ENCODE measurements around the gene HP. TPM values are rescaled to one million over a fixed set of nuclear protein-coding genes. Genes with fewer than 3 reads are reported as not detected.

HP gene
- total RNA-seq, 1 donor from 2014 or later: 137 TPM

DNA sequence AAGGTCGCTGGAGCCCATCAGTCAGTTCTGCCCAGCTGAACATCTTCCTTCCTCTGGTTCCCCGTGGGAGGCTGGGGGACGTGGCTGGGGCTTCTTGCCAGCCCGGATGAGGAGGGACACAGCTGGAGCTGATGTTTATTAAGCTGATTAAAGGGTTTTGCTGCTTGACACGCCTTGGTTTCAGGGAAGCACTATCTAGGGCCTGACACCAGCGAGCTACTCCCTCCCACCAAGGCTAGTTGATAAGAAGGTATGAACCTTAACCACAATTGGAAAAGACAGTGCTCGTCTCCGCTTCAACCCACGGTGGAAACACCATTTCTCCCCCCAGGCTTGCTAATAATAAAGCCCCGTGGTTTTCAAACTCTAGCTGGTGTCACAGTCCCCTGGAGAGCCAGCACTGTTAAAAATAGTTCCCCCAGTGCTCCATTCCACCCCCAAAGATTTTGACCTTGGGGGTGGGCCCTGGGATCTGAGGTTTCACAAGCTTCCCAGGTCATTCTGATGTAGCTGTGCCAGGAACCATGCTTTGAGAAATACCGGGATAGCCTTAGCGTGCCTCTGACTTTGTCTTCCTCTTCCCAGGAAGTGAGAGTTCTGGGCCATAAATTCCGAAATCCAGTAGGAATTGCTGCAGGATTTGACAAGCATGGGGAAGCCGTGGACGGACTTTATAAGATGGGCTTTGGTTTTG, 40.3 kb upstream of the HP start:
- Histone ChIP-seq H3K4me1 (no peaks in the 10 kb centered on the region), H3K36me3 (peaks cover 0 to 15% of the 10 kb centered on the region in 2 donors), H3K27ac (no peak overlapping the region), H3K4me3 (no peak overlapping the region), H3K9me3 (no peaks in the 10 kb centered on the region), H3K27me3 (no peaks in the 10 kb centered on the region)
- no peak for DNase-seq (ENCODE audit: low spot score in 2 of 2)
- TF ChIP-seq, protein P1, sequence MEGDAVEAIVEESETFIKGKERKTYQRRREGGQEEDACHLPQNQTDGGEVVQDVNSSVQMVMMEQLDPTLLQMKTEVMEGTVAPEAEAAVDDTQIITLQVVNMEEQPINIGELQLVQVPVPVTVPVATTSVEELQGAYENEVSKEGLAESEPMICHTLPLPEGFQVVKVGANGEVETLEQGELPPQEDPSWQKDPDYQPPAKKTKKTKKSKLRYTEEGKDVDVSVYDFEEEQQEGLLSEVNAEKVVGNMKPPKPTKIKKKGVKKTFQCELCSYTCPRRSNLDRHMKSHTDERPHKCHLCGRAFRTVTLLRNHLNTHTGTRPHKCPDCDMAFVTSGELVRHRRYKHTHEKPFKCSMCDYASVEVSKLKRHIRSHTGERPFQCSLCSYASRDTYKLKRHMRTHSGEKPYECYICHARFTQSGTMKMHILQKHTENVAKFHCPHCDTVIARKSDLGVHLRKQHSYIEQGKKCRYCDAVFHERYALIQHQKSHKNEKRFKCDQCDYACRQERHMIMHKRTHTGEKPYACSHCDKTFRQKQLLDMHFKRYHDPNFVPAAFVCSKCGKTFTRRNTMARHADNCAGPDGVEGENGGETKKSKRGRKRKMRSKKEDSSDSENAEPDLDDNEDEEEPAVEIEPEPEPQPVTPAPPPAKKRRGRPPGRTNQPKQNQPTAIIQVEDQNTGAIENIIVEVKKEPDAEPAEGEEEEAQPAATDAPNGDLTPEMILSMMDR (IDR thresholded peaks at IDR 0.05): no peak
- intact Hi-C loops (cut with DNase I): no loop called here

DNA sequence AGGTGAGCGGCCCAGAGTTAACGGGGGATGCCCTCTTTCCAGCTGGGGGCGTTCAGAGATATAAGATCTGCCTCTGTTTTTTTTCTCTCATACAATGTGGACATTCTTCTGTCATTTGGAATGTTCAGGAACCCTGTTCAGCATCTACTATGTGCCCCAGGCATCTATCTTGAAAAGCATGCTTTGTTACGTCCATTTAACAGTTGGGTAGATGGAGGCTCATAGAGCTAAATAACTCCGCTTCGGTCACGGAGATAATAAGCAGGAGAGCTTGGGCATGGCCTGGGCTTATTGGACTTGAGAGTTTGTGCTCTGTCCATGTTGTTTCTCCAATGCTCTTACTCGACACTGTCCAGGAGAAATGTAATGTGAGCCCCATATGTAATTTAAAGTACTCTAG, 39.6 kb upstream of the HP start:
- peaks cover 0 to 20% of the 10 kb centered on the region in 2 donors for H3K36me3 ChIP-seq
- H3K4me3 ChIP-seq: no peak overlapping the region
- no peak overlapping the region for H3K27ac ChIP-seq

DNA sequence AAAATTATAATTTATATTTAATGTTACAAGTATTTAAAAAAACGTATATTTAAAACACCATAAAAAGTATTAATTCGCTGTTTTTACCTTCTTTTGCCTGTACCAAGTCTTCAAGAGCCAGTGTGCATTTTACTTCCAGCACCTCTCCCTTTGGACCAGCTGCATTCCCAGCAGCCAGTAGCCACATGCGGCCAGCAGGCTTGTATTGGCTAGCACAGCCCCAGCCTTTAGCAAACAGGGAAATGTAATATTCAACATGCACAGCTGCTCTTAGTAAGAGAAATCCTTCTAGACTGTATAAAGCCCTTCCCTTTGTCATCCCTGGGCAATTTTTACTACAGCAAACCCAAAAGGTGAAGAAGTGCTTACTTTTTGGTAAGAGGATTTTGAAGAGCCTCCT, 39.2 kb upstream of the HP start:
- Histone ChIP-seq H3K27ac (no peak overlapping the region), H3K4me1 (no peaks in the 10 kb centered on the region), H3K4me3 (no peak overlapping the region), H3K9me3 (no peaks in the 10 kb centered on the region), H3K36me3 (peaks cover 0 to 23% of the 10 kb centered on the region in 2 donors), H3K27me3 (no peaks in the 10 kb centered on the region)
- DNase-seq (ENCODE audit: low spot score in 2 of 2): no peak
- TF ChIP-seq, protein P1 (IDR thresholded peaks at IDR 0.05): no peak
- intact Hi-C loops (cut with DNase I): no loop called here

More for the DNA sequence above, 39.6 kb upstream of the HP start:
- no peak for DNase-seq (ENCODE audit: low spot score in 2 of 2)
- H3K4me1 ChIP-seq: no peaks in the 10 kb centered on the region
- no peaks in the 10 kb centered on the region for H3K27me3 ChIP-seq
- TF ChIP-seq, protein P1 (IDR thresholded peaks at IDR 0.05): no peak
- intact Hi-C loops (cut with DNase I): no loop called here
- H3K9me3 ChIP-seq: no peaks in the 10 kb centered on the region

DNA sequence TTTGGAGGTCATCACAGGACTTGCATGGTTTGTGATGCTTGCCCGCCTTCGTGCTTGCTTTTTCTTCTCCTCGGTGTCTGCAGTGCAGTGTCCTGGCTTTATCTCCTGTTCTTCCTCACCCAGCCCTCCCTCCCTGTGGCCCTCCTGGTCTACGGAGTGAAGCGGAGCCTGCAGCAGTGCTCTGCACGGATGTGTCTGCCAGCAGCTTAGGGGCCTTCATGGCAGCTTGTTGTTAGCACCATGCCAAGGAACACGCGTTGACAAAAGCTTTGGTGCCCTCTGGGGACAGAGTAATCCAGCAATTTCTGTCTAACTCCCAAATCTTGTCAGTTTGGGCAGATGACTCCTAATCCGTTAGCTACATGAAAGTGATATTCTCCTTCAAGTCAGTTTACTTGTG, 35.8 kb upstream of the HP start:
- H3K36me3 ChIP-seq: peaks cover 18 to 48% of the 10 kb centered on the region in 2 donors
- no peaks in the 10 kb centered on the region for H3K27me3 ChIP-seq
- H3K9me3 ChIP-seq: no peaks in the 10 kb centered on the region
- no peaks in the 10 kb centered on the region for H3K4me1 ChIP-seq
- no peak overlapping the region for H3K27ac ChIP-seq
- DNase-seq (ENCODE audit: low spot score in 2 of 2): no peak
- no peak overlapping the region for H3K4me3 ChIP-seq
- TF ChIP-seq, protein P1 (IDR thresholded peaks at IDR 0.05): no peak
- intact Hi-C loops (cut with DNase I): no loop called here

DNA sequence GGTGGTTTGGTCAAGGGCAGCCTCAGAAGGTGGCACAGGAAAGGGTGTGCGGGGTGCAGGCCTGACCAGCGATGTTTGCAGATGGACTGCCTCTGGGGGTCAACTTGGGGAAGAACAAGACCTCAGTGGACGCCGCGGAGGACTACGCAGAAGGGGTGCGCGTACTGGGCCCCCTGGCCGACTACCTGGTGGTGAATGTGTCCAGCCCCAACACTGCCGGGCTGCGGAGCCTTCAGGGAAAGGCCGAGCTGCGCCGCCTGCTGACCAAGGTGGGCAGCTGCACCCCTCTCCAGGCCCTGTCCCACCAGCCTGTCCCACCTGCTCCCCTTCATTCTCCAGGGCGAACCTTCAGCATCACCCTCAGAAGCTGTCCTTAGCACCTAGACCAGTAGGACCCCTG, 33.3 kb upstream of the HP start:
- H3K27me3 ChIP-seq: no peaks in the 10 kb centered on the region
- H3K9me3 ChIP-seq: no peaks in the 10 kb centered on the region
- peaks cover 30 to 66% of the 10 kb centered on the region in 2 donors for H3K36me3 ChIP-seq
- no peak overlapping the region for H3K4me3 ChIP-seq
- DNase-seq (ENCODE audit: low spot score in 2 of 2): no peak
- intact Hi-C loops (cut with DNase I): no loop called here
- H3K27ac ChIP-seq: no peak overlapping the region
- H3K4me1 ChIP-seq: no peaks in the 10 kb centered on the region
- TF ChIP-seq, protein P1 (IDR thresholded peaks at IDR 0.05): no peak
